A549 (cell line): Measurements from ENCODE around the gene PI4KA. TPM values are rescaled to one million over a fixed set of nuclear protein-coding genes. Genes with fewer than 3 reads are reported as not detected.
"Not testable (repeated sequence)": the region's sequence is repeated elsewhere in the genome, so short reads cannot be mapped to it uniquely, and the experiment has no call there.

Source experiments
- ATAC-seq, 2 experiments: fragments of 200-7000 bp in 1 of 2; fragments of >200 bp in 1 of 2; cut with Nextera tagmentation in 1 of 2; cut with Tn5 transposase in 1 of 2; 3 replicates each; pipeline versions ENCODE4 v1.8.0 to v1.9.1; 2018 to 2020; ENCODE audit warnings: mild to moderate bottlenecking in 1 of 2, moderate library complexity in 1 of 2
- CTCF ChIA-PET: fragments of 300-600 bp; sonication (Branson Sonifier 250); formaldehyde crosslinking; extraction: SDS; loops from one replicate; lab custom pipeline; 2021; ENCODE audit warnings: antibody characterized with exemption, inconsistent platforms; lab: Yijun Ruan, JAX
- POLR2A ChIA-PET: fragments of 350-600 bp; formaldehyde crosslinking; extraction: SDS; loops from one replicate; lab custom pipeline; 2021; ENCODE audit warnings: antibody characterized with exemption, inconsistent platforms; lab: Yijun Ruan, JAX
- DNase-seq, 2 experiments: peaks; one replicate each; pipeline versions ENCODE4 v3.0.0 to v3.0.0-alpha.2; 2011 to 2016; ENCODE audit warnings: low read depth in 1 of 2, low spot score in 1 of 2
- FAIRE-seq: peaks from 2 replicates; lab custom pipeline; 2011; peaks lifted over from hg19 to GRCh38; lab: Jason Lieb, UNC
- H3K27ac ChIP-seq, 2 experiments: fragments of >200 bp; sonication (Bioruptor Twin); formaldehyde crosslinking; 3 replicates each; pipeline ENCODE4 v1.5.1; 2016 to 2017
- H3K4me1 ChIP-seq: fragments of >200 bp; sonication (Bioruptor Twin); formaldehyde crosslinking; 3 replicates; pipeline ENCODE4 v1.6.1; 2016
- H3K4me2 ChIP-seq: fragments of >200 bp; sonication (Bioruptor Twin); formaldehyde crosslinking; 3 replicates; pipeline ENCODE4 v1.6.1; 2016
- H3K4me3 ChIP-seq: fragments of >200 bp; sonication (Bioruptor Twin); formaldehyde crosslinking; 3 replicates; pipeline ENCODE4 v1.5.1; 2016
- H3K9me3 ChIP-seq: fragments of >200 bp; sonication (Bioruptor Twin); formaldehyde crosslinking; 3 replicates; pipeline ENCODE4 v1.6.1; 2016
- CBX2 ChIP-seq: fragments of 200-600 bp; sonication (generic); IDR thresholded peaks from 2 replicates; pipeline ENCODE4 v1.6.1; 2016; ENCODE audit warnings: low read depth, mild to moderate bottlenecking, borderline replicate concordance
- CBX8 ChIP-seq: fragments of 200-600 bp; sonication (generic); IDR thresholded peaks from 2 replicates; pipeline ENCODE4 v1.6.1; 2016
- FOSB ChIP-seq: fragments of 250-450 bp; sonication (Bioruptor Pico); IDR thresholded peaks from 2 replicates; pipeline ENCODE4 v1.5.0; 2020; ENCODE audit warnings: mild to moderate bottlenecking, moderate library complexity
- HOXB5 ChIP-seq: fragments of 250-450 bp; sonication (Bioruptor Pico); IDR thresholded peaks from 2 replicates; pipeline ENCODE4 v1.5.0; 2020; ENCODE audit warnings: mild to moderate bottlenecking, moderate library complexity
- NFE2L2 ChIP-seq: fragments of 150-350 bp; conservative IDR thresholded peaks from 2 replicates; pipeline ENCODE4 v1.6.1; 2014; ENCODE audit warnings: low read length
- PHF8 ChIP-seq: fragments of 200-600 bp; sonication (generic); IDR thresholded peaks from 2 replicates; pipeline ENCODE4 v1.6.1; 2016; ENCODE audit warnings: low read depth, mild to moderate bottlenecking, antibody characterized with exemption, moderate library complexity, borderline replicate concordance
- POLR2AphosphoS2 ChIP-seq: conservative IDR thresholded peaks from 2 replicates; pipeline ENCODE4 v1.6.1; 2012; ENCODE audit warnings: low read length, improper control_type of control experiment, inconsistent platforms
- WGBS: methylation state at CpG from one replicate; pipeline ENCODE4 v1.1.6; 2017; ENCODE audit errors: missing lambda C conversion rate; 5-methylcytosine and 5-hydroxymethylcytosine counted together
- polyA plus RNA-seq, 4 experiments: library from polyadenylated mRNA; depleted of rRNA in 3 of 4; stranded (reverse); fragments of >200 nt; fragmentation: RNase III in 1 of 4; extraction: RNeasy Plus Mini Kit Qiagen cat#74134 plus additional on column Dnase treatment in 1 of 4; gene quantifications; 2 replicates in 3 of 4; 3 replicates in 1 of 4; pipeline ENCODE4 v1.2.3, GENCODE V29; 2011 to 2017
- TF ChIP-seq, protein P1 (sequence below): fragments of 200-600 bp; sonication (generic); IDR thresholded peaks from 2 replicates; pipeline ENCODE4 v1.6.1; 2016; ENCODE audit warnings: antibody characterized with exemption, mild to moderate bottlenecking, moderate library complexity
- TF ChIP-seq, protein P2 (sequence below): fragments of 450-650 bp; IDR thresholded peaks from 2 replicates; pipeline ENCODE4 v1.6.1; 2014; ENCODE audit warnings: antibody characterized with exemption

PI4KA gene
- polyA plus RNA-seq, 2 of the 4 experiments (the other 2 are of a cell fraction), result 14.4 to 21.3 TPM

DNA sequence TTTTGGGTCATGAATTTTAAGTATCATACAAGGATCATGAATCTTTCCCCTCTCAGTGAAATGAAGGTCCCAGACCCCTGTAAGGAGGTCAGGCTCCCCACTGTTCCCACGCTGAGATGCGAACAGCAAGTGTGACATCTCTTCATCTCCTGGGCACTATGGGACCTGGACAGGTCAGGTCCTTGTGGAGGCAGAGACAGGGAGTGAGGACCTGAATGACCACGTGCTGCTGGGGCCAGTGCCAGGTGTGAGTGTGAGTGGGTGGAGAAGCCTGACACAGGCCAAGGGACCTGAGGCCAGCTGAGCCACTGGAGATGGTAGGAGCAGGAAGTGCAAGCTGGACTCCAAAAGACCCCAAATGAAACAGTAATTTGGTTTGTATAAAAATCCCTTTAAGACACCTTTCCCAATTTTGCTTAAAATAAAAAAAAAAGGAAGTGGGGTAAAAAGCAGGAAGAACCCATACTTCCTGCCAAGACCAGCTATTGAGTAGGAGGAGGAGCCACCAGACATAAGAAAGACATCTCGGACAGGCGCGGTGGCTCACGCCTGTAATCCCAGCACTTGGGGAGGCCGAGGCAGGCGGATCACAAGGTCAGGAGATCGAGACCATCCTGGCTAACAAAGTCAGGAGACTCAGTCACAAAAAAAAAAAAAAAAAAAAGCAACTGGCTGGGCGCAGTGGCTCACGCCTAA, 120.1 kb downstream of the PI4KA start:
- POLR2A ChIA-PET, result no interaction called here
- H3K4me1 ChIP-seq, result no peaks in the 10 kb centered on the region
- peaks cover 14% of the 10 kb centered on the region; the same call in 1 of the 3 replicates for H3K9me3 ChIP-seq
- no peak overlapping the region for H3K4me2 ChIP-seq
- no peak overlapping the region for H3K4me3 ChIP-seq
- CTCF ChIA-PET, result no interaction called here
- ATAC-seq (no peak), DNase-seq (no peak), FAIRE-seq (no peak)
- WGBS, result 88% methylated on average over 8 of the region's 12 CpGs
- H3K27ac ChIP-seq, result no peak overlapping the region
- TF ChIP-seq NFE2L2, result no peak
- TF ChIP-seq, protein P1, sequence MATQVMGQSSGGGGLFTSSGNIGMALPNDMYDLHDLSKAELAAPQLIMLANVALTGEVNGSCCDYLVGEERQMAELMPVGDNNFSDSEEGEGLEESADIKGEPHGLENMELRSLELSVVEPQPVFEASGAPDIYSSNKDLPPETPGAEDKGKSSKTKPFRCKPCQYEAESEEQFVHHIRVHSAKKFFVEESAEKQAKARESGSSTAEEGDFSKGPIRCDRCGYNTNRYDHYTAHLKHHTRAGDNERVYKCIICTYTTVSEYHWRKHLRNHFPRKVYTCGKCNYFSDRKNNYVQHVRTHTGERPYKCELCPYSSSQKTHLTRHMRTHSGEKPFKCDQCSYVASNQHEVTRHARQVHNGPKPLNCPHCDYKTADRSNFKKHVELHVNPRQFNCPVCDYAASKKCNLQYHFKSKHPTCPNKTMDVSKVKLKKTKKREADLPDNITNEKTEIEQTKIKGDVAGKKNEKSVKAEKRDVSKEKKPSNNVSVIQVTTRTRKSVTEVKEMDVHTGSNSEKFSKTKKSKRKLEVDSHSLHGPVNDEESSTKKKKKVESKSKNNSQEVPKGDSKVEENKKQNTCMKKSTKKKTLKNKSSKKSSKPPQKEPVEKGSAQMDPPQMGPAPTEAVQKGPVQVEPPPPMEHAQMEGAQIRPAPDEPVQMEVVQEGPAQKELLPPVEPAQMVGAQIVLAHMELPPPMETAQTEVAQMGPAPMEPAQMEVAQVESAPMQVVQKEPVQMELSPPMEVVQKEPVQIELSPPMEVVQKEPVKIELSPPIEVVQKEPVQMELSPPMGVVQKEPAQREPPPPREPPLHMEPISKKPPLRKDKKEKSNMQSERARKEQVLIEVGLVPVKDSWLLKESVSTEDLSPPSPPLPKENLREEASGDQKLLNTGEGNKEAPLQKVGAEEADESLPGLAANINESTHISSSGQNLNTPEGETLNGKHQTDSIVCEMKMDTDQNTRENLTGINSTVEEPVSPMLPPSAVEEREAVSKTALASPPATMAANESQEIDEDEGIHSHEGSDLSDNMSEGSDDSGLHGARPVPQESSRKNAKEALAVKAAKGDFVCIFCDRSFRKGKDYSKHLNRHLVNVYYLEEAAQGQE, result no peak
- no peak for TF ChIP-seq FOSB
- TF ChIP-seq HOXB5 (CRISPR knock-in tag), result no peak
- TF ChIP-seq PHF8, result no peak
- TF ChIP-seq CBX2, result no peak
- no peak for TF ChIP-seq CBX8
- TF ChIP-seq, protein P2, sequence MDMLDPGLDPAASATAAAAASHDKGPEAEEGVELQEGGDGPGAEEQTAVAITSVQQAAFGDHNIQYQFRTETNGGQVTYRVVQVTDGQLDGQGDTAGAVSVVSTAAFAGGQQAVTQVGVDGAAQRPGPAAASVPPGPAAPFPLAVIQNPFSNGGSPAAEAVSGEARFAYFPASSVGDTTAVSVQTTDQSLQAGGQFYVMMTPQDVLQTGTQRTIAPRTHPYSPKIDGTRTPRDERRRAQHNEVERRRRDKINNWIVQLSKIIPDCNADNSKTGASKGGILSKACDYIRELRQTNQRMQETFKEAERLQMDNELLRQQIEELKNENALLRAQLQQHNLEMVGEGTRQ, result no peak
- TF ChIP-seq POLR2AphosphoS2, result no peak

DNA sequence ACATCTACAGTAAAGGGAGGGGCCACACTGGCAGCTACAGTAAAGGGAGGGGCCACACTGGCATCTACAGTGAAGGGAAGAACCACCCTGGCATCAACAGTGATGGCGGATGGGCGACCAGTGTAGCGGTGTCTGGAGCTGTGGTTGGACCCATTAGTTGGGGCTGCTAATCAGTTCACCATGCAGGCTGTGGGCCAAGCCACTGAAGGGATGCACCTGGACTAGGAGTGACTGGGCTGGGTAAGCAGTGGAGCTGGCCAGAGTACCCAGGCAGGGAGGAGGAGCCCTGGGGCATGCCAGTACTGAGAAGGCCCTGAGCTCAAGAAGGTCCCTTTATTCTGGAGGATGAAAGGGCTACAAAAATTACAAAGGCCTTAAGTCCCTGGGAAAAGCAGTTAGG, 121.7 kb downstream of the PI4KA start:
- FAIRE-seq, H3K27ac ChIP-seq, DNase-seq, H3K4me2 ChIP-seq, H3K4me3 ChIP-seq, H3K4me1 ChIP-seq, ATAC-seq, POLR2A ChIA-PET, CTCF ChIA-PET: not testable (repeated sequence)
- 93% methylated on average over 3 of the region's 3 CpGs for WGBS
- peaks cover 14% of the 10 kb centered on the region; the same call in 1 of the 3 replicates for H3K9me3 ChIP-seq

DNA sequence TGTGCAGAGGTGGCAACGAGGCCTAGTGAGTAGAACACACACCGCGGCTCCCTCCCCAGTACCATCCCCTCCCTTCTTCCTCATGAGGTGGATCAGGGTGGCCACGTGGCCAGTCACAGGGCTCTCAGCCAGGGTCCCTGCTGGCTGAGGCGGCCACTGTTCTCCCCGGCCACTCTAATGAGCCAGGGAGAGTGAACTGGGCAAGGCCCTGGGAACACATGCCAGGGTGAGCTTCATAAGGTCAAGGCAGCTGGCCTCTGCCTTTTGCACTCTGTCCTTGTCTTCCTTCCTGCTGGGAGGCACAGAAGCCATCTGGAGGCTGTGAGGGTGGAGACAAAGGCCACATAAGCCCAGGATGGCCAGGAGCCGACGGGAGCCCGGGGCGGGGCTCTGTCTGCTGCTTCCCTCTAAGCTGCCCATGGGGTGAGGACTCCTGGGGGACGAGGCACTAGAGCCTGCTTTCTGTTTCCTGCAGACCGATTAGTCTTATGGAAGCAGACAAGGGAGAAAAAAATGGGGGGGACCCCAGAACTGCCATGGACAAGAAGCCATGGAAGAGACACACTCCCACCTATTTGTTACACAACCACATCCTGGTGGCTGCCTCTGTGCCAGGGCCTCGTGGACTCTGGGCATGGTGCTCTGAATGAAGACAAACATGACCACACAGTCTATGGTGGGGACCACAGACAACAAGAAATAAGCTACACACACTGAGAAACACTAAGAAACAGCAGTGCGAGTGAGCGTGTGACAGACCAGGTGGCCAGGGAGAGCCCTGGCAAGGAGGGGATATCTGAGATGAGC, 123.1 kb downstream of the PI4KA start:
- POLR2A ChIA-PET, CTCF ChIA-PET, H3K9me3 ChIP-seq, H3K4me3 ChIP-seq, H3K4me1 ChIP-seq, ATAC-seq, FAIRE-seq, DNase-seq, H3K4me2 ChIP-seq, H3K27ac ChIP-seq: not testable (repeated sequence)
- WGBS, result 92% methylated on average over 5 of the region's 15 CpGs

DNA sequence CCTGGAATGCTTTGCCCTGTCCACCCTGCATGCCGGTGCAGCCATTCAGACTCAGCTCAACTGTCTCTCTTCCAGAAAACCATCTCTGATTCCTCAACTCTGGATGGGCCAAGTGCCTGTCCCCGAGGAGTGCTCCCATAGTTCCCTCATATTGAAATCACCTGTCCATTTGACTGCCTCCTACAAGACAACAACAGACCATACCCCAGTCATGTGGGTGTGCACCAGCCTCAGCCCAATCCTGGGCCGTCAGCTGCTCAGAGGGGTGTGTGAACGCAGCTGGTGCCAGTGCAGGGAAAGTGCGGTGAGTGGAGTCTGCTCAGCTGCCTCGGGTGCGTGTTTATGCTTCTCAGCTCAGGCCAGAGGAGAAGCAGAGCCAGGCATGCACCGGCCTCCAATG, 126.2 kb downstream of the PI4KA start:
- CTCF ChIA-PET, H3K27ac ChIP-seq, ATAC-seq, FAIRE-seq, DNase-seq, POLR2A ChIA-PET, H3K9me3 ChIP-seq, H3K4me3 ChIP-seq, H3K4me2 ChIP-seq, H3K4me1 ChIP-seq: not testable (repeated sequence)
- 100% methylated on average over 2 of the region's 8 CpGs for WGBS
